ES-I3 (cell line): ENCODE data around the gene FOXO6.

ENCODE experiments used
- H3K36me3 ChIP-seq: 2 replicates; pipeline ENCODE4 v1.6.1; 2013; ENCODE audit warnings: mild to moderate bottlenecking, low read length, control low read depth, moderate library complexity; ENCODE audit not compliant: insufficient read depth
- H3K4me1 ChIP-seq: 2 replicates; pipeline ENCODE4 v1.6.1; 2013; ENCODE audit warnings: mild to moderate bottlenecking, control low read depth, low read length; ENCODE audit not compliant: insufficient read depth
- H3K9ac ChIP-seq: 2 replicates; pipeline ENCODE4 v1.6.1; 2013; ENCODE audit warnings: low read depth, mild to moderate bottlenecking, low read length, moderate library complexity
- H3K9me3 ChIP-seq: 2 replicates; pipeline ENCODE4 v1.6.1; 2013; ENCODE audit warnings: mild to moderate bottlenecking, low read length, moderate library complexity; ENCODE audit not compliant: control insufficient read depth, insufficient read depth

The FOXO6 gene

DNA sequence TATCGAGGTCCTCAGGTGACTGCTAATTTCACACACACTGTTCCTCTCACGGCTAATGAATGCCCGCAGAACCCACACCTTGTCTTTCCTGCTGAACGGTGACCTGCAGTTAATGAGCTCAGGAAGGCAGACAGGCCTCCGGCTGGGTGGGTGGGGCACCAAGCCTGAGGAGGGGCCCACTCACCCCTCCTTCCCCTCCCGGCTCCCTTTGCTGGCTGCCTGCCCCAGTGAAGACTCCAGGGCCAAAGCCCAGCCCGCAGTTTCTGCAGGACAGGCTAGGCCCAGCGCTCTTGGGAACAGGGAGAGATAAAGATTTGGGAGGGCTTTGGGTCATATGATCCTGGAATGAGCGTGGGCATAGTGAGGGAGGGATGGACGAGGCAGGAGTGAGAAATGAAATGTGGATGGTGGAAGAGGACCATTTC lies 26.4 kb downstream of the FOXO6 start:
- Histone ChIP-seq H3K9me3 (no peaks in the 10 kb centered on the region), H3K4me1 (peaks cover 35% of the 10 kb centered on the region), H3K36me3 (no peaks in the 10 kb centered on the region), H3K9ac (no peak overlapping the region)

DNA sequence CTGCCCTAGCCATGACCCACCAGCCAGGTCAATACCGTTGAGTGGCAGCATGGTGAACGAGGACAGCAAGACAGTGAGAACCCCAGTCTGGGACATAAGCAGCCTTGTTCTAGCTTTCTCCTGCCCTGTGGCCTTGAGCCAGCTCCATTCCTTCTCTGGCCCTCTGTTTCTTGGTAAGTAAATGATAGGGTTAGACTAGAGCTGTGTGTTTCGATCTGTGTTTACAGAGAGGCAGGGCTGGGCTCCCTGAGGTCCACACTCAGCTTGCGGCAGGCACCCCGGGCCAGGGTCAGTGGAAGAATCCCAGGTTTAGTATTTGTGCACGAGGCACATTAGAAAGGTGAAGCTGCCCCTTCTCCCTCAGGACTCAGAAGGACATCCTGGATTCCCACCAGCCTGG lies 27.3 kb downstream of the FOXO6 start:
- Histone ChIP-seq H3K9ac (no peak overlapping the region), H3K9me3 (no peaks in the 10 kb centered on the region), H3K4me1 (peaks cover 35% of the 10 kb centered on the region), H3K36me3 (no peaks in the 10 kb centered on the region)

DNA sequence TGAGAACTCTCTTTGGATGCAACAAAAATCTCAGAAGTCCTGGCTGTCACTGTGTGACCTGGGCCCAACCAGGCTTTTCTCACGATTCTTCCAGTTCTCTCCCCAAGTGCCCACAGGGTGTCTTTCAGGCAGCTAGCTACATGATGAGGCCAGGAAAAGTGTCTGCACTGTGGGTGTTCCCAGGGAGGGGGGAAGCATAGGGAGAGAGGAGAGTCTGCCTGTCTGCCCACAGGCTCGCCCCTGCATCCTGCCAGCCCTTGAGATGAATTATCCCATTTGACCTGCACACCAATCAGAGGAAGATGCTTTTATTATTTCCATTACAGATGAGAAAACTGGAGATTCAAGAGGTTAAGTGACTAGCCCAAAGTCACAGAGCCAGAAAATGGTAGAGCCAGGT lies 27.8 kb downstream of the FOXO6 start:
- Histone ChIP-seq H3K9me3 (no peaks in the 10 kb centered on the region), H3K36me3 (no peaks in the 10 kb centered on the region), H3K4me1 (peaks cover 30% of the 10 kb centered on the region), H3K9ac (no peak overlapping the region)

DNA sequence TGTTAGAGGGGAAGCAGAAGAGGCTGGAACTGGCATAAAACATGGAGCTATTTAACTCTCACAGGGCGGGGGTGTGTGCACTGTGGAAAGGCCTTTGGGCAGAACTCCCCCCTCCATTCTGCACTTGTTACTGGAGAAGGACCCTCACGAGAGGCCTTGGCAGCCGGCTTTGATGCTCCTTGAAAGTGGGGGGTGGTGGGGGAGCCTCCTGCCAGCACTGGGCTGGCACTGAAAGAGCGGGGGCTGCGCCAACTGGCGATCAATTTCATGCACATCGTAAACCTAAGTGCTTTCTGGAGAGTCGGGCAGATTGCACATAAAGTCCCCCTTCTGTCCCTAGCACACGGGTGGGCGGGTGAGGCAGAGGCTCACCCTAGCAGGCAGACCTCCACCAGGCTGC lies 28.9 kb downstream of the FOXO6 start:
- peaks cover 36% of the 10 kb centered on the region for H3K4me1 ChIP-seq
- H3K9me3 ChIP-seq: no peaks in the 10 kb centered on the region
- no peak overlapping the region for H3K9ac ChIP-seq
- H3K36me3 ChIP-seq: no peaks in the 10 kb centered on the region

DNA sequence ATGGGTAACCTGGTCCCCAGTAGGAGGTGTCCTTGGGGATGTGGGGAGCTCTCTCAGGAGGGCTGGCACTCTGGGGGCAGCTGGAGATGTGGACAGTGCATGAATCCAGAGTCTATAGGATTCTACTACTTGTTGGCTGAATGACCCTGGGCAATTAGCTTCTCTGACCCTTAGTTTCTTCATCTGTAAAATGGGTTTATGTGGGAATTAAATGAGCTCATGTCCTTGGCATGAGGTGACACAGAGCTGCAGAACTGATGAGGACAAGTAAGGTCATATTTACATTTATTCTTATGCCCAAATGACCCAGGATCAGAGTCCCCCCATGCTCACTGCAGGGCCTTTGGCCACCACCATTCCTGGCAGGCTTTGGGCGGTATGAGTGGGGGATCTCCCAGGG lies 29.3 kb downstream of the FOXO6 start:
- Histone ChIP-seq H3K9ac (no peak overlapping the region), H3K36me3 (no peaks in the 10 kb centered on the region), H3K9me3 (no peaks in the 10 kb centered on the region), H3K4me1 (peaks cover 39% of the 10 kb centered on the region)

DNA sequence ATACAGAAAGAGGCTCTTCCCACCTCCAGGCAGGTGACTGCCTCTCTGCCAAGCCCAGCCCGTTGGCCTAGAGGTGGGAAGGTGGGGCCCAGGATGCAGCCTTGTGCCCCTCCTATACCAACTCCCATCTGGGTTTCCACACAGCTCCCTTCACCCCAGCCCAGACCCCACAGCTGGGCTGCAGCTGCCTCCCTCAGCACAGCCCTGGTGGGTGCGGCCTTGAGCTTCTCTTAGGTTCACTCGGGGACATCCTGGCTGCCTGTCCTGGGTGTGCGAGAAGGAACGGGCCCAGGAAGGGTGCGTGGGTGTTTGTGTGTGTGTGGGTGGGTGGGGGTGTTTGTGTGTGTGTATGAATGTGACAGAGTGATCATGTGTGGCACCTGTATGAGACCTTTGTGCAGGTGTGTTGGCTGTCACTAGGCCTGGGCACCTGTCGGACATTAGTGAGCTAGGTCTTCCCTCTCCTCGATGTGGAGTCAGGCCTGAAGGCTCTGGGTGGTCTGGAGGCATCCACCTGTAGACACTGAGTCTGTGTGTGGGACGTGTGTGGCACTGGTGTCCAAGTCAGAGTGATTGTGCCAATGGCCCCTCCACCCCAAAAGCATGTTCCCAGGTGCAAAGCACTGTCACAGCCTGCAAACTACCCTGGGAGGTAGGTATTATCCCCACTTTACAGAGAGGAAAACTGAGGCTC lies 30.7 kb downstream of the FOXO6 start:
- H3K36me3 ChIP-seq: no peaks in the 10 kb centered on the region
- peaks cover 36% of the 10 kb centered on the region for H3K4me1 ChIP-seq
- H3K9ac ChIP-seq: no peak overlapping the region
- no peaks in the 10 kb centered on the region for H3K9me3 ChIP-seq

DNA sequence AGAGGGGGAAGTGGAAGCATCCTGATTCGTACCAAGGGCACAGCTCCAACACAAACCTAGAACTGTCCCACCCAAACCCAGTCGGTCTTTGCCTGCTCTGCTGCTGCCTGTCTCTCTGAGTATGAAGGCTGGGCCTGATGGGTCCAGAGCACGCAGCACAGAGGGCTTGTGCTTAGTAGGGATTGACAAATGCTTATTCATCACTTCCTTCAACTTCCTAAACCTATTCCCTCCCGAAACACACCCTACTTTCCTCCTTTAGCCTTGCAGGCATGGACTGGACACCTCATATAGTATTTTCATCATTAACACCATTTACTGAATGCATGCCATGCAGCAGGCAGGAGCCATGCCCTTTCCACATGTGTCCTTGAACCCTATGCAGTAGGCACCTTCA lies 31.3 kb downstream of the FOXO6 start:
- Histone ChIP-seq H3K9me3 (no peaks in the 10 kb centered on the region), H3K9ac (no peak overlapping the region), H3K4me1 (peaks cover 31% of the 10 kb centered on the region), H3K36me3 (no peaks in the 10 kb centered on the region)

DNA sequence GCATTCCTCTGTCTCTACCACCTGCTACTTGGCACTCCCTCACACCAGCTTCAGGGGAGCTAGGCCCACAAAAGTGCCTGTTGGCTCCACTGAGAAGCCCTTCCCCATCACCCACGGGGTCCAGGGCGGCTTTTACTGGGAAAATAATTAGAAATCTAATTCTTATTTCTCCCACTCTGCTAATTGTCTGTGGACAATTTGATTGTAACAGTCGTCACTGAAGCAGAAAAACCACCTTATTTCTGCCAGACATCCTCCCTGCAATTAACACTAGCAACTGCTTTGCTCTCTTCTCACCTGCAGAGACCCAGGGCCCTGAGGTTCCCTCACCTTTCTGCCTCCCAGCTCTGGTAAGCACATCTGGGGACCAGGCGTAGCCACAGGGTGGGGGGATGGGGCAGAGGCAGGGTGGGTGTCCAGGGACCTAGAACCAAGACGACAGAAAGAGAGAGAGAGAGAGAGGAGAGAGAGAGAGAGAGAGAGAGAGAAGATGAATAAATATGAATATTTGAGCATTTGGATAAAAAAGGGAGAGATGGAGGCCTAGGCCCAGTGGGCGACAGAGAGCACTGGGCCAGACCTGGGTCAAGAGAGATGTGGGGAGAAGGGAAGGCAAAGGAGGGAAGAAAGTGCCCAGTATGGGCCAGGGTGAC lies 32.6 kb downstream of the FOXO6 start:
- Histone ChIP-seq H3K9me3 (no peaks in the 10 kb centered on the region), H3K36me3 (no peaks in the 10 kb centered on the region), H3K9ac (no peak overlapping the region), H3K4me1 (peaks cover 23% of the 10 kb centered on the region)

DNA sequence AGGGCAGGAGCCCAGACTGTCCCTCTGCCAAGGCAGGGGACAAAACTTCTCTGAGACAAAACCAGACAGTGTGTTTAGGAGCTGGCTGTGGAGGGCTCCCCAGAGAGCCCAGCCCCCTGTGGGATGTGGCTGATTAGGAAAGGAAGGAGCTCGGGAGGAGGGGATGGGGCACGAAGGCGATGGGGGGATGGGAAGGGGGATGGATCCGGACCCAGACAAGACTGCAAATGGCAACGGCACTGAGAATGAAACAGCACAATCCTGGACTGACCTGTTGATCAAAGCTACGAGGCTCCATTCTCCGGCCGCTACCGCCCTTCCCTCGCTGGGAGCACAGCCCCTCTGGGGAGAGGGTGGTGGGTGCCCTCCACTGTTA lies 33.1 kb downstream of the FOXO6 start:
- H3K9ac ChIP-seq: 0 out of 2 replicates have a peak overlapping the region, but pooled peaks have one; percentile 24
- H3K36me3 ChIP-seq: no peaks in the 10 kb centered on the region
- H3K9me3 ChIP-seq: no peaks in the 10 kb centered on the region
- H3K4me1 ChIP-seq: peaks cover 28% of the 10 kb centered on the region

DNA sequence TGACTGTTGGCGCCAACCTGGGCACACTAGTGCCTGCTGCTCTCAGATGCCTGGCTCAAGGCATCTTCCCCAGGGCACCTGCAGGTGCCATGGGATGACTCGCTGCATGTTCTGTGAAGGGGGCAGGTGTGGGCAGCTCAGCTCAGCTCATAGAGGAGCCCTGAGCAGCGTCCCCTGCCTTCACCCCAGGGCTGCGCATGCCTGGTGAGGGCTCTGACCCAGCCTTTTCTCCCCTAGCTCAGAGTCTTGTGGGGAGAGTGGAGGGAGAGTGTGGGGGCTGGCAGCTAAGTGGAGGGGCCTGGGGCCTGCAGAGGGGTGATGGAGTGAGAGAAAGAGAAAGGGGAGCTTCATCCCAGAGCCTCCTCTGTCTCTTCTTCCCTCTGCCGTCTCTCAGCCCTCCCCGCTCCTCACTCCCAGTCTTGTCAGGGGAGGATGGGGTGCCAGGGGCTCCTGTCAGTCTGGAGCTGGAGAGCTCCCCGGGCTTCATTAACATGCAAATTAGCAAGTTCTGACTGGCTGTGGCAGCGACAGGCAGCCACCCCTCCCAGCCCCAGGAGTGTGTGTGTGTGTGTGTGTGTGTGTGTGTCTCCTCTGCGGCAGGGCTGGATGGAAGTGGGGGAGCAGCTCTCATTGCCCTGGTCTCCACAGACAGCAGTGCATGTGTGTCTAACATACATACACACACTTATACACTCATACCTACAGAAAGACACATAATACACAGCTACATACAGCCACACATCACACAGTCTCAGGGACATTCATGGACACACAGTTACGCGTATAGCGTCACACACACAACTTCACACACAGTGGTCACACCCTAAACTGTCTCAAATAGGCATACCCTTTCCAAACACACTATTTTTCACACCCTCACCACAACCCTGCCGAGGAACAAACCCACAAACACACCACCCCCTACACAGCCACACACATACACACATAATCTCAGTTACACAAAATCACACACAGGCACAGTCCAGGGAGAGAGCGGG lies 34.0 kb downstream of the FOXO6 start:
- H3K9me3 ChIP-seq: no peaks in the 10 kb centered on the region
- peak overlapping the region; percentile 24; the same call in 1 of the 2 replicates for H3K9ac ChIP-seq
- peaks cover 31% of the 10 kb centered on the region for H3K4me1 ChIP-seq
- H3K36me3 ChIP-seq: no peaks in the 10 kb centered on the region

DNA sequence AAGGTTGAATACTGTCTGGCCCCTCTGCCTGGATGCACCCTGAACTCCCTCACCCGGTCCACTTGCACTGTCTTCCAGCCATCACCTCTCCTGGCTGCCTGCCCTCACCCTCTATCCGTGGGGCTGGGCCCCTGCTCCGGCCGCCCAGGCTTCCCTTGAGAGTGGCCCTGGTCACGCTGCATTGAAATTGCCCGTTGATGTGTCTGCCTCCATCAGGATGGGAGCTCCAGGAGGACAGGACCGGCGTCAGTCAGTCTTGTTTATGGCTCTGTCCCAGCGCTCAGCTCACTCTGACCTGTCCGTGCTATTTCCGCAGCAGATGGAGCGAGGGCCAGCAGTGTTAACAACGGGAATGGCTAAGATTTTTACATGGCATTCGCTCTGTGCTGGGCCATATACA lies 34.9 kb downstream of the FOXO6 start:
- H3K36me3 ChIP-seq: no peaks in the 10 kb centered on the region
- no peaks in the 10 kb centered on the region for H3K9me3 ChIP-seq
- H3K9ac ChIP-seq: no peak overlapping the region
- H3K4me1 ChIP-seq: peaks cover 31% of the 10 kb centered on the region

DNA sequence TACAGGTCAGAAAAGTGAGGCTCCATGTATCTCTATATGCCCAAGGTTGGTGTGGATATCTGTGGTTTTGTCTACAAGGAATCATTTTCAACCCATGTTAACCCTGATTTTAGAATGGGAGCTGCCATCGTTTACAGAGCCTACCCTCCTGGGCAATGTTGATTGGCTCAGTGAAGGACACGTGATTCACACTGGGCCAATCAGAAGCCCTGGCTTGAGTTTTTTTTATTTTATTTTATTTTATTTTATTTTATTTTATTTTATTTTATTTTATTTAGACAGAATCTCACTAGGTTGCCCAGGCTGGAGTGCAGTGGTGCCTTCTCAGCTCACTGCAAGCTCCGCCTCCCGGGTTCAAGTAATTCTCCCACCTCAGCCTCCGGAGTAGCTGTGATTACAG lies 35.8 kb downstream of the FOXO6 start:
- no peaks in the 10 kb centered on the region for H3K36me3 ChIP-seq
- H3K4me1 ChIP-seq: peaks cover 23% of the 10 kb centered on the region
- no peaks in the 10 kb centered on the region for H3K9me3 ChIP-seq
- H3K9ac ChIP-seq: no peak overlapping the region

DNA sequence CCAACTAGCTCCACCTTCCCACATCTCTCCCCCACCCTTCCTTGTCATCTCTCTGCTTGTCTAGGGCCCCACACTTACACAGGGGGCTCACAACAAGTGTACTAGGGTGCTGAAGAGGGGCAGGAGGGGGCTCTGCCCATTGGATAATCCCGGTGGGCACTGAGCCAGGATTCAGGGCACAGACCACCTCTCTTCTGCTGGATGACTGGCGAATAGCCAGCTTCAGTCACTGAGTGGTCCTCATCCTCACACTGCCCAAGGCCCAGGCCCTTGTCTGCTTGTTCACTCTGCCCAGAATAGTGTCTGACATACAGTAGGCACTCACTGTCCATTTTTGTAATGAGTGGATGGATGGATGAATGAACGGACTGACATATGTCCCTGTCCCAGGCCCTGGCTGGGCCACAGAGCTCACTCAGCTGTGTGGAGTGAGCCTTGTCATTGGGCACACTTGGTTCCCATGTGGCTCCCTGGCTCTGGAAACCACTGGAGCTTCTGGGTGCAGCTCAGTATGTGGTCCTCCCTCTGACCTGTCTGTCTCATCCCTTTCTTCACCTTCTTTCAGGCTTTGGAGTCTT lies 36.6 kb downstream of the FOXO6 start:
- Histone ChIP-seq H3K4me1 (peaks cover 23% of the 10 kb centered on the region), H3K36me3 (no peaks in the 10 kb centered on the region), H3K9me3 (no peaks in the 10 kb centered on the region), H3K9ac (no peak overlapping the region)

DNA sequence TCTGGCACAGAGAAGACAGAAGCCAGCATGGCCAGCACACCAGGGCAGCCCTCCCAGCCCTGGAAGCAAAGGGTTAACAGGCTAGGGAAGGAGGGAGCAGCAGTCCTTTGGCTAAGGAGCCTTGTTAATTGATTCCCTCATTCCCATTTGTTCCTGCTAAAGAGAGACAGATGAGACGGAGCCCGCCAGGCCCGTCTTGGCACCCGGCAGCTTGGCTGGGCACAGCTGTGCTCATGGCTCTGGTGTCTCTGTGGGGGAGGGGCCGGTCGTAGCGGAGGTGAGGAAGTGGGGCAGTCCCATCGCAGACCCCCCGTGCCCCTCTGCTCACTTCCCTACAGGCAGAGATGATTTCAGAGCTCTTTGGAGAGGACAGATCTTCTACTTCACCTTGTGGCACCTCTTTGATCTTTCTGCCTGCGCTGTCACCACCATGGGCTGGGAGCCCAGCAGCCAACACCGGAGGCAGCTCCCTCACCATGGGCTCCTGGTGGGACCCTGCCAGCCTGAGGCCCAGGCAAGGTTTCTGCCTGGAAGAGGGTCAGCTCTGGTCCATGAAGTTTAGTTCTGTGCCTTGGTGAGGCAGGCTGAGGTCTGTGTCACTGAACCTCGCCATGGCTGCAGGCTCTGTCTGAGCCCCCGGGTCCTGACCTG lies 38.0 kb downstream of the FOXO6 start:
- Histone ChIP-seq H3K4me1 (peaks cover 21% of the 10 kb centered on the region), H3K36me3 (no peaks in the 10 kb centered on the region), H3K9me3 (no peaks in the 10 kb centered on the region), H3K9ac (no peak overlapping the region)
